ENCODE measurements around the gene RPL28.
A peak's percentile ranks its signal among the peaks of the same experiment; 100 is the strongest.

Gene RPL28

DNA sequence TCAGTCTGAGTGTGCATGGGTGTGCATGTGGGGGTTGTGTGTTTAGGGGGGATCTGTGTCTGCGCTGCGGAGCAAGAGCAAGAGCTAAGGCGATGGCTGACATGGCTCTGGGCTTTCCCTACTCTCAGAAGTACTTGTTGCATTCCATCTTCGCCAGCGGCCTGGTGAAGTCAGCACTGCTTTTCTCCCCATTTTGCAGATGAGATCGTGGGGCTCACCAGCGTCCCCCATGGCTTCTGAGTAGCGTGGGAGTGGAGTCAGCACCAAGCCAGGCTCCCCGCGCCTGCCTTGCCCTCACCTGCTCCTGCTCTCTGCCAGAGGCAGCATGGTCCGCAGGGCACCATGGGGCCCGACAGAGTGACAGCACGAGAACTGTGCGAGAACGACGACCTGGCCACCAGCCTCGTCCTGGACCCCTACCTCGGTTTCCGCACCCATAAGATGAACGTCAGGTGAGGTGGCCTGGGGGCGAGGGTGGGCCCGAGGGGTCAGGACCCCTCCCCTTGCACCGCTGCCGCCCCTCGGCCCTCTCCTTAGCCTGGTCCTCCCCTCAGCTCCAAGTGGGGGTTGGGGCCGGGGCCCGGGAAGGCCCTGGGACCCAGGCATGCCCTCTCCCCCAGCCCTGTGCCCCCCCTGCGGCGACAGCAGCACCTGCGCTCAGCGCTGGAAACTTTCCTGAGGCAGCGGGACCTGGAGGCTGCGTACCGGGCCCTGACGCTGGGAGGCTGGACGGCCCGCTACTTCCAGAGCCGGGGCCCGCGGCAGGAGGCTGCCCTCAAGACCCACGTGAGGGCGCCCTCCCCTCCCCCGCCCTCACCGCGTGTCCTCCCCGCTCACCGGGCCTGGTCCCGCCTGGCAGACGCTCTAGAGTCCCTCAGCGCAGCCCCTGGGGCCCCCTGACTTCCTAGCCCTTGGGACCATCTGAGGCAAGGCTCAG, 43.9 kb upstream of the RPL28 start:
- H3K4me1 ChIP-seq (ENCODE audit: low read length): peaks cover 5% of the 10 kb centered on the region; the same call in 1 of the 2 replicates
- TF ChIP-seq EZH2phosphoT487 (IDR thresholded peaks at IDR 0.05; ENCODE audit: low read length): no peak
- TF ChIP-seq, protein P1, sequence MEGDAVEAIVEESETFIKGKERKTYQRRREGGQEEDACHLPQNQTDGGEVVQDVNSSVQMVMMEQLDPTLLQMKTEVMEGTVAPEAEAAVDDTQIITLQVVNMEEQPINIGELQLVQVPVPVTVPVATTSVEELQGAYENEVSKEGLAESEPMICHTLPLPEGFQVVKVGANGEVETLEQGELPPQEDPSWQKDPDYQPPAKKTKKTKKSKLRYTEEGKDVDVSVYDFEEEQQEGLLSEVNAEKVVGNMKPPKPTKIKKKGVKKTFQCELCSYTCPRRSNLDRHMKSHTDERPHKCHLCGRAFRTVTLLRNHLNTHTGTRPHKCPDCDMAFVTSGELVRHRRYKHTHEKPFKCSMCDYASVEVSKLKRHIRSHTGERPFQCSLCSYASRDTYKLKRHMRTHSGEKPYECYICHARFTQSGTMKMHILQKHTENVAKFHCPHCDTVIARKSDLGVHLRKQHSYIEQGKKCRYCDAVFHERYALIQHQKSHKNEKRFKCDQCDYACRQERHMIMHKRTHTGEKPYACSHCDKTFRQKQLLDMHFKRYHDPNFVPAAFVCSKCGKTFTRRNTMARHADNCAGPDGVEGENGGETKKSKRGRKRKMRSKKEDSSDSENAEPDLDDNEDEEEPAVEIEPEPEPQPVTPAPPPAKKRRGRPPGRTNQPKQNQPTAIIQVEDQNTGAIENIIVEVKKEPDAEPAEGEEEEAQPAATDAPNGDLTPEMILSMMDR (IDR thresholded peaks at IDR 0.05; ENCODE audit: low read length): no peak
- no peak for TF ChIP-seq EZH2 (optimal IDR thresholded peaks at IDR 0.05; ENCODE audit: low read depth, low read length)
- no peaks in the 10 kb centered on the region for H4K20me1 ChIP-seq (ENCODE audit: insufficient read depth, low read length)
- peak overlapping the region; percentile 8; the same call in 1 of the 2 replicates for H3K4me3 ChIP-seq (ENCODE audit: low read length)
- H2AFZ ChIP-seq (ENCODE audit: low read length): no peak overlapping the region
- H3K4me2 ChIP-seq (ENCODE audit: low read depth, low read length): peak overlapping the region; percentile 99
- no peaks in the 10 kb centered on the region for H3K9me2 ChIP-seq (replicated peaks; ENCODE audit: insufficient read depth, low read length)
- peaks cover 8% of the 10 kb centered on the region; the same call in 1 of the 2 replicates for H3F3A ChIP-seq (ENCODE audit: insufficient read depth, low read length)
- peaks cover 3% of the 10 kb centered on the region for H3K27me3 ChIP-seq (replicated peaks; ENCODE audit: insufficient read depth, low read length)
- H3K9me3 ChIP-seq (replicated peaks; ENCODE audit: insufficient read depth, low read length): no peaks in the 10 kb centered on the region
- H3K27ac ChIP-seq (ENCODE audit: low read length): no peak overlapping the region
- no peak overlapping the region for H3K9ac ChIP-seq (ENCODE audit: low read length)
- H3K36me3 ChIP-seq (replicated peaks; ENCODE audit: insufficient read depth, low read length): no peaks in the 10 kb centered on the region; the same call in 1 of the 2 replicates
- DNase-seq: no peak
- H3K79me2 ChIP-seq (ENCODE audit: low read length): peaks cover 24% of the 10 kb centered on the region

DNA sequence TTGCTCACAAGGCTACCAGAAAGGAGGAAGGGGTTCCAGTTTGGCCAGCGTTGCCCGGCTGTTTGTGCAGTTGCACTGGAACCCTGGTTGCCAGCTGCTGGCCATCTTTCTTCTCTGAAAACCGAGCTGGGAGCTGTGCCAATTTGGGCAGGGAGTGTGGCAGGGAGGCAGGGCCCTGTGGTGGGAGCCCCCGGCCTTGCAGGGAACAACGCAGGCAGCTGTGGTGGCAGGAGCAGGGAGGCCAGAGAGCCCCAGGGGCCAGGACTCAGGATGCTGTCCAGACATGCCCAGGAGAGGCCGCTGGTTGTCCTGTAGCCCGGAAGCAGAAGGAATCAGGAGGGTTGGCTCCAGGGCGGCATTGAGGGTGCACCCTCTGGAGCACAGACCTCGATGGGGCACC, 41.3 kb upstream of the RPL28 start:
- TF ChIP-seq, protein P1 (IDR thresholded peaks at IDR 0.05; ENCODE audit: low read length): no peak
- TF ChIP-seq EZH2phosphoT487 (IDR thresholded peaks at IDR 0.05; ENCODE audit: low read length): no peak
- no peak for TF ChIP-seq EZH2 (optimal IDR thresholded peaks at IDR 0.05; ENCODE audit: low read depth, low read length)
- Histone ChIP-seq H4K20me1 (ENCODE audit: insufficient read depth, low read length) (no peaks in the 10 kb centered on the region), H3K36me3 (replicated peaks; ENCODE audit: insufficient read depth, low read length) (no peaks in the 10 kb centered on the region; the same call in 1 of the 2 replicates), H3K27ac (ENCODE audit: low read length) (no peak overlapping the region), H2AFZ (ENCODE audit: low read length) (no peak overlapping the region), H3K79me2 (ENCODE audit: low read length) (peaks cover 24% of the 10 kb centered on the region), H3K4me3 (ENCODE audit: low read length) (no peak overlapping the region), H3K27me3 (replicated peaks; ENCODE audit: insufficient read depth, low read length) (no peaks in the 10 kb centered on the region), H3K9ac (ENCODE audit: low read length) (no peak overlapping the region), H3K4me1 (ENCODE audit: low read length) (no peaks in the 10 kb centered on the region), H3K4me2 (ENCODE audit: low read depth, low read length) (no peak overlapping the region), H3K9me3 (replicated peaks; ENCODE audit: insufficient read depth, low read length) (no peaks in the 10 kb centered on the region), H3F3A (ENCODE audit: insufficient read depth, low read length) (no peaks in the 10 kb centered on the region), H3K9me2 (replicated peaks; ENCODE audit: insufficient read depth, low read length) (no peaks in the 10 kb centered on the region)
- no peak for DNase-seq

DNA sequence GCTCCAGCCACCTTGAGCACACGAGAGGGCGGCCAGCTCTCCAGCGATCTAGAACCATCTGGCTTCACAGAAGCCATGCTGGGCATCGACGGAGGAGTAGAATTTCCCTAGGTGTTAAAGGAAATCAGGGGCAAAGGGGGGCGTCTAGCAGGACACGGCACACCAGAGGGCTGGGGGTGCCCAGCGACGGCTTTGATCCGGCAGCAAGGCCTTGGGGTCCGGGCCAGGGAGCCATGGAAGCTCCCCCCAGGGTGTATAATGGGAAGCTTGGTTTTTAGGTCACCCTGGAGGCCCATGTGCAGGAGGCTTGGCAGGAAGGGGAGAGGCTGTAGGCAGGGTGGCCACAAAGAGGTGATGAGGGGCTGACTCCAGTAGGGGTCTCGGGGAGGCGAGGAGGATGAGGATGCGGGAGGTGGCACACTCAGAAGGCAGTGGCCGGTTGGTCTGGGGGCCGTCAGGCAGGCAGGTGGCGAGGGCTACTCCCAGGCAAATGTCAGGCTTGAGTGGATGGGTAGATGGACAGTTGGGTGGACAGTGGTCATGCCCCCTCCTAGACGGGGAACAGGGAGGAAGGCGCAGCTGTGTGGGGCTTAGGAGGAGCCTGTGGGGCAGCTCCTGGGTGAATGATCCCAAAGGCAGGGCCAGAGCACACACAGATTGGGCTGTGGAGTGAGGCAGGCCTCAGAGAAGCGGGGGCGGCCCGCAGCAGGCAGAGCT, 40.5 kb upstream of the RPL28 start:
- Histone ChIP-seq H3K9me3 (replicated peaks; ENCODE audit: insufficient read depth, low read length) (no peaks in the 10 kb centered on the region), H3K27ac (ENCODE audit: low read length) (no peak overlapping the region), H3K36me3 (replicated peaks; ENCODE audit: insufficient read depth, low read length) (no peaks in the 10 kb centered on the region; the same call in 1 of the 2 replicates), H3K79me2 (ENCODE audit: low read length) (peaks cover 21% of the 10 kb centered on the region), H3K9me2 (replicated peaks; ENCODE audit: insufficient read depth, low read length) (no peaks in the 10 kb centered on the region), H2AFZ (ENCODE audit: low read length) (no peak overlapping the region), H3K4me3 (ENCODE audit: low read length) (no peak overlapping the region), H4K20me1 (ENCODE audit: insufficient read depth, low read length) (no peaks in the 10 kb centered on the region), H3F3A (ENCODE audit: insufficient read depth, low read length) (no peaks in the 10 kb centered on the region), H3K9ac (ENCODE audit: low read length) (no peak overlapping the region), H3K27me3 (replicated peaks; ENCODE audit: insufficient read depth, low read length) (no peaks in the 10 kb centered on the region), H3K4me1 (ENCODE audit: low read length) (no peaks in the 10 kb centered on the region), H3K4me2 (ENCODE audit: low read depth, low read length) (no peak overlapping the region)
- DNase-seq: no peak
- TF ChIP-seq, protein P1 (IDR thresholded peaks at IDR 0.05; ENCODE audit: low read length): no peak
- TF ChIP-seq EZH2phosphoT487 (IDR thresholded peaks at IDR 0.05; ENCODE audit: low read length): no peak
- no peak for TF ChIP-seq EZH2 (optimal IDR thresholded peaks at IDR 0.05; ENCODE audit: low read depth, low read length)
